Measurements from ENCODE around the gene DZIP1.
A peak's percentile ranks its signal among the peaks of the same experiment; 100 is the strongest.

Gene DZIP1

GRCh38 chr13:95620030-95620824 is 24.3 kb downstream of the DZIP1 start:
- H3K4me3 ChIP-seq (replicated peaks; ENCODE audit: low read depth, low read length), result no peak overlapping the region
- TF ChIP-seq, protein P1, sequence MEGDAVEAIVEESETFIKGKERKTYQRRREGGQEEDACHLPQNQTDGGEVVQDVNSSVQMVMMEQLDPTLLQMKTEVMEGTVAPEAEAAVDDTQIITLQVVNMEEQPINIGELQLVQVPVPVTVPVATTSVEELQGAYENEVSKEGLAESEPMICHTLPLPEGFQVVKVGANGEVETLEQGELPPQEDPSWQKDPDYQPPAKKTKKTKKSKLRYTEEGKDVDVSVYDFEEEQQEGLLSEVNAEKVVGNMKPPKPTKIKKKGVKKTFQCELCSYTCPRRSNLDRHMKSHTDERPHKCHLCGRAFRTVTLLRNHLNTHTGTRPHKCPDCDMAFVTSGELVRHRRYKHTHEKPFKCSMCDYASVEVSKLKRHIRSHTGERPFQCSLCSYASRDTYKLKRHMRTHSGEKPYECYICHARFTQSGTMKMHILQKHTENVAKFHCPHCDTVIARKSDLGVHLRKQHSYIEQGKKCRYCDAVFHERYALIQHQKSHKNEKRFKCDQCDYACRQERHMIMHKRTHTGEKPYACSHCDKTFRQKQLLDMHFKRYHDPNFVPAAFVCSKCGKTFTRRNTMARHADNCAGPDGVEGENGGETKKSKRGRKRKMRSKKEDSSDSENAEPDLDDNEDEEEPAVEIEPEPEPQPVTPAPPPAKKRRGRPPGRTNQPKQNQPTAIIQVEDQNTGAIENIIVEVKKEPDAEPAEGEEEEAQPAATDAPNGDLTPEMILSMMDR (IDR thresholded peaks at IDR 0.05; ENCODE audit: low read length, missing control alignments), result no peak

DNA sequence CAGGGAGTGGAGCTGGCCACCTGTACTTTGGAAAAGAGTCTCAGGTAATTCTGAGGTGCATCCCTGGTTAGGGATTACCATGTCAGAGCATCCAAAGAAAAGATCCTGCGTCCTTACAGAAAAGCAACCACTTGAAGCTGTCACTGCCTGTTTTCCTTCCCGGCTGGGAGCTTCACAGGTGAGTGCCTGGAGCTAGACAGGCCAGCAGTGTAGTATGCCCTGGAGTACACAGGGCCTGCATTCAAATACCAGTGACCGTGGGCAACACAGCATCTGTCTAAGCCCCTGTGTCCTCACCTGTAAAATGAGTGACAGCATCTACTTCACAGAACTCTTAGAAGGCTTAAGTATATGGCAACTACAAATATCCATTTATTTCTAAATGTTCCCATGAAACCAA is 29.0 kb downstream of the DZIP1 start:
- H3K4me3 ChIP-seq (replicated peaks; ENCODE audit: low read depth, low read length), result no peak overlapping the region
- DNase-seq (ENCODE audit: low read depth), result no peak
- TF ChIP-seq, protein P1 (IDR thresholded peaks at IDR 0.05; ENCODE audit: low read length, missing control alignments), result no peak

More at GRCh38 chr13:95620030-95620824, 24.3 kb downstream of the DZIP1 start:
- DNase-seq (ENCODE audit: low read depth), result no peak

GRCh38 chr13:95614641-95615245 is 29.8 kb downstream of the DZIP1 start:
- no peak for DNase-seq (ENCODE audit: low read depth)
- no peak overlapping the region for H3K4me3 ChIP-seq (replicated peaks; ENCODE audit: low read depth, low read length)
- TF ChIP-seq, protein P1 (IDR thresholded peaks at IDR 0.05; ENCODE audit: low read length, missing control alignments), result no peak

GRCh38 chr13:95608640-95609323 is 35.7 kb downstream of the DZIP1 start:
- DNase-seq (ENCODE audit: low read depth), result no peak
- H3K4me3 ChIP-seq (replicated peaks; ENCODE audit: low read depth, low read length), result no peak overlapping the region
- TF ChIP-seq, protein P1 (IDR thresholded peaks at IDR 0.05; ENCODE audit: low read length, missing control alignments), result no peak

DNA sequence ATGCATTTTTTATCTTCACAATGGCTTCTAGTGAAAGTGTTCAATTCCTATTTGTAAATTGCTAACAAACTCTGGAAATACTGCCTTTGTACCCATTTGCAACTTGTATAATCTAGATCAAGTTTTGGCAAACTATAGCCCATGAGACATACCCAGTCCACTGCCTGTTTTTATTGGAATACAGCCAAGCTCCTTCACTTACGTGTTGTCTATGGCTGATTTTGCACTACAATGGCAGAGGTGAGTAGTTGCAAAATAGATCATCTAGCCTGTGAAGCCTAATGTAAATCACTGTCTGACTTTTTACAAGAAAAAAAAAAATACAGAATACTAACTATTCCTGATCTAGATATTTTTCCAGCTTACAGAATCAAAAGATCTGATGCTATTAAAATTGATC is 37.1 kb downstream of the DZIP1 start:
- DNase-seq (ENCODE audit: low read depth), result peak; percentile 80
- TF ChIP-seq, protein P1 (IDR thresholded peaks at IDR 0.05; ENCODE audit: low read length, missing control alignments), result no peak
- H3K4me3 ChIP-seq (replicated peaks; ENCODE audit: low read depth, low read length), result no peak overlapping the region

GRCh38 chr13:95605448-95606125 is 38.9 kb downstream of the DZIP1 start:
- no peak overlapping the region for H3K4me3 ChIP-seq (replicated peaks; ENCODE audit: low read depth, low read length)
- TF ChIP-seq, protein P1 (IDR thresholded peaks at IDR 0.05; ENCODE audit: low read length, missing control alignments), result no peak
- no peak for DNase-seq (ENCODE audit: low read depth)

Measured in fibroblast of pulmonary artery (primary cell).